Kidney epithelial cell (primary cell): ENCODE data around the gene KCNG1. TPM values are rescaled to one million over a fixed set of nuclear protein-coding genes. Genes with fewer than 3 reads are reported as not detected.

Experiments
- DNase-seq: peaks from one replicate; pipeline ENCODE4 v3.0.0-alpha.2; 2010; ENCODE audit warnings: low read depth
- H3K27me3 ChIP-seq: 2 replicates; pipeline ENCODE4 v1.6.0; 2011; ENCODE audit warnings: low read length; ENCODE audit not compliant: control insufficient read depth, insufficient read depth
- H3K36me3 ChIP-seq: 2 replicates; pipeline ENCODE4 v1.5.1; 2011; ENCODE audit warnings: low read length; ENCODE audit not compliant: control insufficient read depth, insufficient read depth
- H3K4me3 ChIP-seq: 2 replicates; pipeline ENCODE4 v1.5.1; 2011; ENCODE audit warnings: low read depth, mild to moderate bottlenecking, control low read depth, low read length
- CTCF ChIP-seq: IDR thresholded peaks from 2 replicates; pipeline ENCODE4 v1.5.1; 2011; ENCODE audit warnings: mild to moderate bottlenecking, moderate library complexity, low read length, control low read depth, inconsistent platforms; ENCODE audit not compliant: insufficient read depth, poor library complexity, severe bottlenecking
- total RNA-seq: library from RNA; depleted of rRNA; stranded (reverse); fragments of >200 nt; gene quantifications from 2 replicates; pipeline ENCODE4 v1.2.3, GENCODE V29; 2015

The KCNG1 gene
- total RNA-seq, 1 donor from 2014 or later: 50.8 TPM

- Histone ChIP-seq H3K4me3 (no peak overlapping the region), H3K36me3 (no peaks in the 10 kb centered on the region), H3K27me3 (no peaks in the 10 kb centered on the region)
- no peak for TF ChIP-seq CTCF
- DNase-seq: no peak
Observed at GRCh38 chr20:51012357-51012756, 10.6 kb downstream of the KCNG1 start.

- no peak for DNase-seq
- no peaks in the 10 kb centered on the region for H3K36me3 ChIP-seq
- no peaks in the 10 kb centered on the region for H3K27me3 ChIP-seq
- no peak overlapping the region for H3K4me3 ChIP-seq
- TF ChIP-seq CTCF: no peak
Observed at GRCh38 chr20:51011479-51011878, 11.4 kb downstream of the KCNG1 start.

- no peak for DNase-seq
- Histone ChIP-seq H3K4me3 (no peak overlapping the region), H3K27me3 (no peaks in the 10 kb centered on the region), H3K36me3 (no peaks in the 10 kb centered on the region)
- TF ChIP-seq CTCF: no peak
Observed at GRCh38 chr20:51010932-51011331, 12.0 kb downstream of the KCNG1 start.

GRCh38 chr20:51010043-51010365 is 12.9 kb downstream of the KCNG1 start:
- Histone ChIP-seq H3K4me3 (no peak overlapping the region), H3K27me3 (no peaks in the 10 kb centered on the region), H3K36me3 (no peaks in the 10 kb centered on the region)
- no peak for DNase-seq
- no peak for TF ChIP-seq CTCF

GRCh38 chr20:51009303-51010042 is 13.4 kb downstream of the KCNG1 start:
- no peaks in the 10 kb centered on the region for H3K36me3 ChIP-seq
- no peak for DNase-seq

More at GRCh38 chr20:51009303-51010042, 13.4 kb downstream of the KCNG1 start:
- H3K4me3 ChIP-seq: no peak overlapping the region
- H3K27me3 ChIP-seq: no peaks in the 10 kb centered on the region
- no peak for TF ChIP-seq CTCF
